Osteocyte (in vitro differentiated cells): ENCODE results near the gene SIGLEC1. TPM values are rescaled to one million over a fixed set of nuclear protein-coding genes. Genes with fewer than 3 reads are reported as not detected.

Experiments
- DNase-seq: peaks from one replicate; pipeline ENCODE4 v3.0.0; 2021; ENCODE audit warnings: mixed read lengths; ENCODE audit not compliant: unreplicated experiment; ENCODE audit errors: extremely low spot score
- H3K27ac Mint-ChIP-seq: one replicate; pipeline ENCODE4 v1.8.0; 2021; ENCODE audit warnings: mild to moderate bottlenecking, mixed read lengths; ENCODE audit not compliant: unreplicated experiment
- H3K27me3 Mint-ChIP-seq: one replicate; pipeline ENCODE4 v1.8.0; 2021; ENCODE audit warnings: mixed read lengths; ENCODE audit not compliant: unreplicated experiment
- H3K36me3 Mint-ChIP-seq: one replicate; pipeline ENCODE4 v1.8.0; 2021; ENCODE audit warnings: mixed read lengths; ENCODE audit not compliant: unreplicated experiment
- H3K4me1 Mint-ChIP-seq: one replicate; pipeline ENCODE4 v1.8.0; 2021; ENCODE audit warnings: mixed read lengths; ENCODE audit not compliant: unreplicated experiment
- H3K4me3 Mint-ChIP-seq: one replicate; pipeline ENCODE4 v1.8.0; 2021; ENCODE audit warnings: mild to moderate bottlenecking, moderate library complexity, mixed read lengths; ENCODE audit not compliant: unreplicated experiment
- H3K9me3 Mint-ChIP-seq: one replicate; pipeline ENCODE4 v1.8.0; 2021; ENCODE audit warnings: mixed read lengths; ENCODE audit not compliant: unreplicated experiment
- CTCF ChIP-seq: fragments of 200-600 bp; sonication (generic); IDR thresholded peaks from 2 replicates; pipeline ENCODE4 v1.5.0; 2021; ENCODE audit warnings: antibody characterized with exemption, mild to moderate bottlenecking, moderate library complexity
- total RNA-seq: library from RNA; stranded (reverse); gene quantifications from 2 replicates; pipeline ENCODE4 v1.2.1, GENCODE V29; 2021

The SIGLEC1 gene
- total RNA-seq, 1 donor from 2014 or later: 0.21 TPM

- no peaks in the 10 kb centered on the region for H3K9me3 Mint-ChIP-seq
- DNase-seq: no peak
- H3K27me3 Mint-ChIP-seq: no peaks in the 10 kb centered on the region
- H3K27ac Mint-ChIP-seq: no peak overlapping the region
- H3K4me3 Mint-ChIP-seq: no peak overlapping the region
- no peaks in the 10 kb centered on the region for H3K36me3 Mint-ChIP-seq
- H3K4me1 Mint-ChIP-seq: no peaks in the 10 kb centered on the region
- no peak for TF ChIP-seq CTCF
Observed at GRCh38 chr20:3692706-3693294, 19.6 kb downstream of the SIGLEC1 start.

GRCh38 chr20:3691897-3692296 is 20.5 kb downstream of the SIGLEC1 start:
- Mint-ChIP-seq H3K4me1 (peaks cover 3% of the 10 kb centered on the region), H3K27me3 (no peaks in the 10 kb centered on the region), H3K4me3 (no peak overlapping the region), H3K27ac (no peak overlapping the region), H3K36me3 (no peaks in the 10 kb centered on the region), H3K9me3 (no peaks in the 10 kb centered on the region)
- TF ChIP-seq CTCF: no peak
- DNase-seq: no peak

DNA sequence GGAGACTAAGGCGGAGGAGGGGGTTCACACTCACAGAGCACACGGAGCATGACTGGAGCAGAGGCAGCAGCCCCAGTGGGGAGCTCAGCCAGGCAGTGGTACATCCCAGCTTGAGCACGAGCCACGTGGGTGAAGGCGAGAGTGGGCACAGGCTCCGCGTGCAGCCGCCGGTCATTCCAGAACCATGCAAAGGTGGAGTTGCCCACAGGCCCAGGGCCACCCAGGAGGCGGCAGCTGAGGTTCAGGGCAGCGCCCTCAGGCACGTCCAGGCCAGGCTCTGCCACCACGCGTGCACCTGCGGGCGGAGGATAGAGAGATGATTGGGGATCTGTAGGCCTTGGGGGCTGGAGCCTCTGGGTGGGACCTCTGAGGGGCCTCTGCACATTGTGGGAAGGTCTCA is 21.1 kb downstream of the SIGLEC1 start:
- Mint-ChIP-seq H3K4me1 (peaks cover 3% of the 10 kb centered on the region), H3K27ac (no peak overlapping the region), H3K36me3 (no peaks in the 10 kb centered on the region), H3K27me3 (no peaks in the 10 kb centered on the region), H3K9me3 (no peaks in the 10 kb centered on the region), H3K4me3 (no peak overlapping the region)
- no peak for DNase-seq
- no peak for TF ChIP-seq CTCF

- TF ChIP-seq CTCF: no peak
Observed at GRCh38 chr20:3690413-3690812, 22.0 kb downstream of the SIGLEC1 start.

GRCh38 chr20:3689978-3690377 is 22.4 kb downstream of the SIGLEC1 start:
- Mint-ChIP-seq H3K27ac (no peak overlapping the region), H3K9me3 (no peaks in the 10 kb centered on the region), H3K4me1 (peaks cover 3% of the 10 kb centered on the region), H3K27me3 (no peaks in the 10 kb centered on the region), H3K36me3 (no peaks in the 10 kb centered on the region), H3K4me3 (no peak overlapping the region)
- no peak for DNase-seq
- TF ChIP-seq CTCF: no peak

More at GRCh38 chr20:3690413-3690812, 22.0 kb downstream of the SIGLEC1 start:
- DNase-seq: no peak
- H3K4me3 Mint-ChIP-seq: no peak overlapping the region
- H3K27ac Mint-ChIP-seq: no peak overlapping the region
- H3K9me3 Mint-ChIP-seq: no peaks in the 10 kb centered on the region
- H3K36me3 Mint-ChIP-seq: no peaks in the 10 kb centered on the region
- peaks cover 3% of the 10 kb centered on the region for H3K4me1 Mint-ChIP-seq
- H3K27me3 Mint-ChIP-seq: no peaks in the 10 kb centered on the region
